ENCODE results near the gene URAD.

The URAD gene

GRCh38 chr13:27956576-27957300, 31.8 kb downstream of the URAD start:
- DNase-seq (ENCODE audit: low read depth, low spot score), result no peak

- DNase-seq (ENCODE audit: low read depth, low spot score), result no peak
Measured at GRCh38 chr13:27955014-27955591, 33.4 kb downstream of the URAD start.

- DNase-seq (ENCODE audit: low read depth, low spot score), result no peak
Measured at GRCh38 chr13:27954406-27954851, 34.1 kb downstream of the URAD start.

GRCh38 chr13:27953676-27954405, 34.7 kb downstream of the URAD start:
- DNase-seq (ENCODE audit: low read depth, low spot score), result no peak

- DNase-seq (ENCODE audit: low read depth, low spot score), result no peak
Measured at GRCh38 chr13:27952876-27953675, 35.4 kb downstream of the URAD start.

GRCh38 chr13:27942972-27943371, 45.5 kb downstream of the URAD start:
- no peak for DNase-seq (ENCODE audit: low read depth, low spot score)

- no peak for DNase-seq (ENCODE audit: low read depth, low spot score)
Measured at GRCh38 chr13:27933580-27934328, 54.7 kb downstream of the URAD start.

- no peak for DNase-seq (ENCODE audit: low read depth, low spot score)
Measured at GRCh38 chr13:27933118-27933517, 55.4 kb downstream of the URAD start.

GRCh38 chr13:27929868-27930267, 58.6 kb downstream of the URAD start:
- DNase-seq (ENCODE audit: low read depth, low spot score), result no peak

- DNase-seq (ENCODE audit: low read depth, low spot score), result no peak
Measured at GRCh38 chr13:27928805-27929753, 59.4 kb downstream of the URAD start.

GRCh38 chr13:27928353-27928804, 60.1 kb downstream of the URAD start:
- no peak for DNase-seq (ENCODE audit: low read depth, low spot score)
